ENCODE results near the gene RCOR3.

- TF ChIP-seq POLR2AphosphoS5 (IDR thresholded peaks at IDR 0.05; ENCODE audit: low read depth, low read length) (no peak), POLR2A (IDR thresholded peaks at IDR 0.05; ENCODE audit: low read depth, low read length) (no peak), TAF1 (IDR thresholded peaks at IDR 0.05; ENCODE audit: borderline replicate concordance, low read depth, low read length) (no peak)
These were observed 64.2 kb downstream of the RCOR3 start for GRCh38 chr1:211323156-211324063.
